Measurements from ENCODE around the gene LTK. TPM values are rescaled to one million over a fixed set of nuclear protein-coding genes. Genes with fewer than 3 reads are reported as not detected.

The LTK gene
- total RNA-seq, 1 experiment from 2014 or later = 0.07 TPM

- Histone ChIP-seq H2AFZ (ENCODE audit: low read length) (no peak overlapping the region), H3K27ac (ENCODE audit: low read length) (no peak overlapping the region), H3K9ac (ENCODE audit: low read length) (no peak overlapping the region), H3K36me3 (ENCODE audit: low read depth, low read length) (peaks cover 41% of the 10 kb centered on the region), H3K9me2 (replicated peaks; ENCODE audit: low read length) (no peaks in the 10 kb centered on the region), H4K20me1 (ENCODE audit: low read length) (0 out of 2 replicates have a peak, but pooled peaks cover 4% of the 10 kb centered on the region), H3K4me2 (ENCODE audit: low read length) (no peak overlapping the region), H3K4me1 (ENCODE audit: insufficient read depth, low read length) (no peaks in the 10 kb centered on the region), H3K9me3 (ENCODE audit: low read length) (no peaks in the 10 kb centered on the region), H3K27me3 (ENCODE audit: low read length) (no peaks in the 10 kb centered on the region), H3K79me2 (ENCODE audit: low read length) (no peaks in the 10 kb centered on the region), H3F3A (ENCODE audit: low read length, unreplicated experiment) (no peaks in the 10 kb centered on the region), H3K4me3 (ENCODE audit: low read length) (no peak overlapping the region)
- TF ChIP-seq EZH2 (IDR thresholded peaks at IDR 0.05; ENCODE audit: low read length, unreplicated experiment) (no peak), CTCF (conservative IDR thresholded peaks at IDR 0.05; ENCODE audit: low read depth, low read length) (no peak), EZH2phosphoT487 (IDR thresholded peaks at IDR 0.05; ENCODE audit: borderline replicate concordance, low read length) (no peak)
- DNase-seq (no peak), ATAC-seq (no peak)
- CTCF ChIA-PET = interaction anchor here (0.7 kb wide), 1 partner anchor 18 kb away, joined by 13 read pairs; no protein-coding TSS in a partner anchor
- intact Hi-C loops (cut with micrococcal nuclease) = loop anchor here (10.0 kb wide), 2 partner anchors 143 to 283 kb away; no protein-coding TSS in a partner anchor
- no TSS peak for BruUV-seq (replicated peaks)
- POLR2A ChIA-PET (ENCODE audit: unreplicated experiment) = interaction anchor here (0.5 kb wide), 1 partner anchor 164 kb away, joined by 4 read pairs; no protein-coding TSS in a partner anchor
Measured at GRCh38 chr15:41462084-41462795, 51.4 kb downstream of the LTK start.

Other genes with a start within 250 kb of the LTK start
- gene OIP5, start 181.2 kb downstream of the LTK start, total RNA-seq (2014; rRNA removed) = 26.6 and 40.3 TPM in 2 replicates
- 96.2 and 178 TPM in 2 replicates for gene NUSAP1, start 180.9 kb downstream of the LTK start, total RNA-seq (2014; rRNA removed)
- 22.4 and 47.2 TPM in 2 replicates for gene NDUFAF1, start 111.3 kb downstream of the LTK start, total RNA-seq (2014; rRNA removed)
- 20.2 and 25.9 TPM in 2 replicates for gene RTF1, start 96.7 kb downstream of the LTK start, total RNA-seq (2014; rRNA removed)
- 7.8 and 16.8 TPM in 2 replicates for gene ITPKA, start 20.0 kb downstream of the LTK start, total RNA-seq (2014; rRNA removed)
- 28.4 and 51.1 TPM in 2 replicates for gene RPAP1, start 30.4 kb upstream of the LTK start, total RNA-seq (2014; rRNA removed)
- gene TYRO3, start 45.4 kb upstream of the LTK start, total RNA-seq (2014; rRNA removed) = 20.0 and 23.5 TPM in 2 replicates
- gene MGA, start 146.6 kb upstream of the LTK start, total RNA-seq (2014; rRNA removed) = 19.0 and 21.2 TPM in 2 replicates

Data from PC-3 (cell line).